ENCODE results near the gene SPTBN1.

Gene SPTBN1

DNA sequence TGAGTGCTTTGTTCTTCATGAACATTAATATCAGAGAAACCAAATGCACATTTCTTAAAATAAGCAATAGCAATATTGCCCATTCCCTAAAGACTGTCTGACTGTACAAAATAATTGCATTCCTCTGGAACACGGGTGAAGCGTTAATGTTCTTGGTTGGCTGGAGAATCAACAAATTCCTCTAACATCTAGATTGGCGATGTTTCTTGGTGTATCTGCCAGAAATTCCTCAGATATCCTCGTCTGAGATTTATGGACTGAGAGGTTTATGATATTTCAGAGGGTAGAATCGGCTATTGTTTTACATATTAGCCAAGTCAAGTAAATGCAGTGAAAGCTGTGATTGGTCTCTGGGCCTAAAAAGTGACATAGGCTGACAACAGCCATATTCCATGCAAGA is 27.1 kb upstream of the SPTBN1 start:
- no peak for ATAC-seq
- TF ChIP-seq TCF4 (CRISPR knock-in tag; IDR thresholded peaks at IDR 0.05; ENCODE audit: borderline replicate concordance) (no peak), PPARA (CRISPR knock-in tag; IDR thresholded peaks at IDR 0.05; ENCODE audit: borderline replicate concordance) (no peak), ISL1 (CRISPR knock-in tag; IDR thresholded peaks at IDR 0.05) (peak; percentile 66)

DNA sequence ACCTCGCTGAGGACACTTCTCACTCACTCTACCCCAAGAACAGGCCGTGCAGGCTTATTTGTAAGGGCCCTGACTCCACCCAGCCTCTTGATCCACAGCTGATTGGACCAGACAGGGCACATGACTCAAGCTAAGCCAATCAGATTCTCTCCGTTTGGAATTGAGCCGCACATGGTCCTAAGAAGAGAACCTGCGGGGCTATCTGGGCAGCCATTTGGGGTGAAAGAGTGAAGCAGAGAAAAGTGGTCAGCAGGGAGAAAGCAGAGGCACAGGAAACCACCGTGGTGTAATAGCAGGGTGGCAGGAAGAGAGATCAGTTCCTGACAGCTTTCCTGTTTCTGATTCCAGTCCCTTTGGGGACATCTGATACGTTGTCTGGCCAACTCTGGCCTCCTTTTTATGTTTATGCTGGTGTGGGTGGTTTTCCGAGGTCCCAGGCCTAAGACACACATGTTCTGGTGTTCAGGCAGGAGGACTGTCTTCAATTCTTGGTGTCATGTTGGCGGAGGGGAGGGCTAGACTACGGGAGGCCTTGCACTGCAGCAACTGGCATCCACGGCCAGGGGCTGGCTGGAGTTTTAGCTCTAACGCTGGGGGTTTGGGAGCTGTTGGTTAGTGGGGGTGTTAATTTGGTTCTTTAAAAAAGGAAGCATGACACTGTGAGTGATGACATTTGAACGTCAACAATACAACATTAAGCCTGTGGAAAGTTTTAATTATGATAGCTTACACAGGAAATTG is 26.1 kb upstream of the SPTBN1 start:
- no peak for ATAC-seq
- TF ChIP-seq ISL1 (CRISPR knock-in tag; IDR thresholded peaks at IDR 0.05), result no peak
- TF ChIP-seq, protein P1, sequence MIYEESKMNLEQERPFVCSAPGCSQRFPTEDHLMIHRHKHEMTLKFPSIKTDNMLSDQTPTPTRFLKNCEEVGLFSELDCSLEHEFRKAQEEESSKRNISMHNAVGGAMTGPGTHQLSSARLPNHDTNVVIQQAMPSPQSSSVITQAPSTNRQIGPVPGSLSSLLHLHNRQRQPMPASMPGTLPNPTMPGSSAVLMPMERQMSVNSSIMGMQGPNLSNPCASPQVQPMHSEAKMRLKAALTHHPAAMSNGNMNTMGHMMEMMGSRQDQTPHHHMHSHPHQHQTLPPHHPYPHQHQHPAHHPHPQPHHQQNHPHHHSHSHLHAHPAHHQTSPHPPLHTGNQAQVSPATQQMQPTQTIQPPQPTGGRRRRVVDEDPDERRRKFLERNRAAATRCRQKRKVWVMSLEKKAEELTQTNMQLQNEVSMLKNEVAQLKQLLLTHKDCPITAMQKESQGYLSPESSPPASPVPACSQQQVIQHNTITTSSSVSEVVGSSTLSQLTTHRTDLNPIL (CRISPR knock-in tag; IDR thresholded peaks at IDR 0.05; ENCODE audit: low read depth), result no peak
- TF ChIP-seq BACH2 (CRISPR knock-in tag; IDR thresholded peaks at IDR 0.05; ENCODE audit: borderline replicate concordance), result no peak
- TF ChIP-seq, protein P2, sequence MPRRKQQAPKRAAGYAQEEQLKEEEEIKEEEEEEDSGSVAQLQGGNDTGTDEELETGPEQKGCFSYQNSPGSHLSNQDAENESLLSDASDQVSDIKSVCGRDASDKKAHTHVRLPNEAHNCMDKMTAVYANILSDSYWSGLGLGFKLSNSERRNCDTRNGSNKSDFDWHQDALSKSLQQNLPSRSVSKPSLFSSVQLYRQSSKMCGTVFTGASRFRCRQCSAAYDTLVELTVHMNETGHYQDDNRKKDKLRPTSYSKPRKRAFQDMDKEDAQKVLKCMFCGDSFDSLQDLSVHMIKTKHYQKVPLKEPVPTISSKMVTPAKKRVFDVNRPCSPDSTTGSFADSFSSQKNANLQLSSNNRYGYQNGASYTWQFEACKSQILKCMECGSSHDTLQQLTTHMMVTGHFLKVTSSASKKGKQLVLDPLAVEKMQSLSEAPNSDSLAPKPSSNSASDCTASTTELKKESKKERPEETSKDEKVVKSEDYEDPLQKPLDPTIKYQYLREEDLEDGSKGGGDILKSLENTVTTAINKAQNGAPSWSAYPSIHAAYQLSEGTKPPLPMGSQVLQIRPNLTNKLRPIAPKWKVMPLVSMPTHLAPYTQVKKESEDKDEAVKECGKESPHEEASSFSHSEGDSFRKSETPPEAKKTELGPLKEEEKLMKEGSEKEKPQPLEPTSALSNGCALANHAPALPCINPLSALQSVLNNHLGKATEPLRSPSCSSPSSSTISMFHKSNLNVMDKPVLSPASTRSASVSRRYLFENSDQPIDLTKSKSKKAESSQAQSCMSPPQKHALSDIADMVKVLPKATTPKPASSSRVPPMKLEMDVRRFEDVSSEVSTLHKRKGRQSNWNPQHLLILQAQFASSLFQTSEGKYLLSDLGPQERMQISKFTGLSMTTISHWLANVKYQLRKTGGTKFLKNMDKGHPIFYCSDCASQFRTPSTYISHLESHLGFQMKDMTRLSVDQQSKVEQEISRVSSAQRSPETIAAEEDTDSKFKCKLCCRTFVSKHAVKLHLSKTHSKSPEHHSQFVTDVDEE (CRISPR knock-in tag; IDR thresholded peaks at IDR 0.05), result no peak
- TF ChIP-seq ESRRG (CRISPR knock-in tag; IDR thresholded peaks at IDR 0.05), result no peak
- TF ChIP-seq, protein P3, sequence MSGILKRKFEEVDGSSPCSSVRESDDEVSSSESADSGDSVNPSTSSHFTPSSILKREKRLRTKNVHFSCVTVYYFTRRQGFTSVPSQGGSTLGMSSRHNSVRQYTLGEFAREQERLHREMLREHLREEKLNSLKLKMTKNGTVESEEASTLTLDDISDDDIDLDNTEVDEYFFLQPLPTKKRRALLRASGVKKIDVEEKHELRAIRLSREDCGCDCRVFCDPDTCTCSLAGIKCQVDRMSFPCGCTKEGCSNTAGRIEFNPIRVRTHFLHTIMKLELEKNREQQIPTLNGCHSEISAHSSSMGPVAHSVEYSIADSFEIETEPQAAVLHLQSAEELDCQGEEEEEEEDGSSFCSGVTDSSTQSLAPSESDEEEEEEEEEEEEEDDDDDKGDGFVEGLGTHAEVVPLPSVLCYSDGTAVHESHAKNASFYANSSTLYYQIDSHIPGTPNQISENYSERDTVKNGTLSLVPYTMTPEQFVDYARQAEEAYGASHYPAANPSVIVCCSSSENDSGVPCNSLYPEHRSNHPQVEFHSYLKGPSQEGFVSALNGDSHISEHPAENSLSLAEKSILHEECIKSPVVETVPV (CRISPR knock-in tag; IDR thresholded peaks at IDR 0.05), result no peak
- TF ChIP-seq TOX (CRISPR knock-in tag; IDR thresholded peaks at IDR 0.05; ENCODE audit: borderline replicate concordance), result no peak
- TF ChIP-seq, protein P4, sequence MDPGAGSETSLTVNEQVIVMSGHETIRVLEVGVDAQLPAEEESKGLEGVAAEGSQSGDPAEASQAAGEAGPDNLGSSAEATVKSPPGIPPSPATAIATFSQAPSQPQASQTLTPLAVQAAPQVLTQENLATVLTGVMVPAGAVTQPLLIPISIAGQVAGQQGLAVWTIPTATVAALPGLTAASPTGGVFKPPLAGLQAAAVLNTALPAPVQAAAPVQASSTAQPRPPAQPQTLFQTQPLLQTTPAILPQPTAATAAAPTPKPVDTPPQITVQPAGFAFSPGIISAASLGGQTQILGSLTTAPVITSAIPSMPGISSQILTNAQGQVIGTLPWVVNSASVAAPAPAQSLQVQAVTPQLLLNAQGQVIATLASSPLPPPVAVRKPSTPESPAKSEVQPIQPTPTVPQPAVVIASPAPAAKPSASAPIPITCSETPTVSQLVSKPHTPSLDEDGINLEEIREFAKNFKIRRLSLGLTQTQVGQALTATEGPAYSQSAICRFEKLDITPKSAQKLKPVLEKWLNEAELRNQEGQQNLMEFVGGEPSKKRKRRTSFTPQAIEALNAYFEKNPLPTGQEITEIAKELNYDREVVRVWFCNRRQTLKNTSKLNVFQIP (CRISPR knock-in tag; IDR thresholded peaks at IDR 0.05; ENCODE audit: borderline replicate concordance, low read depth), result no peak
- TF ChIP-seq ZNF8 (CRISPR knock-in tag; IDR thresholded peaks at IDR 0.05), result no peak
- TF ChIP-seq TCF4 (CRISPR knock-in tag; IDR thresholded peaks at IDR 0.05; ENCODE audit: borderline replicate concordance), result no peak
- TF ChIP-seq CSDC2 (CRISPR knock-in tag; IDR thresholded peaks at IDR 0.05), result no peak
- no peak for TF ChIP-seq GLIS3 (CRISPR knock-in tag; IDR thresholded peaks at IDR 0.05)
- no peak for TF ChIP-seq SNAI2 (CRISPR knock-in tag; IDR thresholded peaks at IDR 0.05)
- TF ChIP-seq, protein P5, sequence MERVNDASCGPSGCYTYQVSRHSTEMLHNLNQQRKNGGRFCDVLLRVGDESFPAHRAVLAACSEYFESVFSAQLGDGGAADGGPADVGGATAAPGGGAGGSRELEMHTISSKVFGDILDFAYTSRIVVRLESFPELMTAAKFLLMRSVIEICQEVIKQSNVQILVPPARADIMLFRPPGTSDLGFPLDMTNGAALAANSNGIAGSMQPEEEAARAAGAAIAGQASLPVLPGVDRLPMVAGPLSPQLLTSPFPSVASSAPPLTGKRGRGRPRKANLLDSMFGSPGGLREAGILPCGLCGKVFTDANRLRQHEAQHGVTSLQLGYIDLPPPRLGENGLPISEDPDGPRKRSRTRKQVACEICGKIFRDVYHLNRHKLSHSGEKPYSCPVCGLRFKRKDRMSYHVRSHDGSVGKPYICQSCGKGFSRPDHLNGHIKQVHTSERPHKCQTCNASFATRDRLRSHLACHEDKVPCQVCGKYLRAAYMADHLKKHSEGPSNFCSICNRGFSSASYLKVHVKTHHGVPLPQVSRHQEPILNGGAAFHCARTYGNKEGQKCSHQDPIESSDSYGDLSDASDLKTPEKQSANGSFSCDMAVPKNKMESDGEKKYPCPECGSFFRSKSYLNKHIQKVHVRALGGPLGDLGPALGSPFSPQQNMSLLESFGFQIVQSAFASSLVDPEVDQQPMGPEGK (CRISPR knock-in tag; IDR thresholded peaks at IDR 0.05; ENCODE audit: borderline replicate concordance), result no peak
- no peak for TF ChIP-seq PPARA (CRISPR knock-in tag; IDR thresholded peaks at IDR 0.05; ENCODE audit: borderline replicate concordance)
- TF ChIP-seq OSR1 (CRISPR knock-in tag; IDR thresholded peaks at IDR 0.05), result no peak
- no peak for TF ChIP-seq ZFP3 (CRISPR knock-in tag; IDR thresholded peaks at IDR 0.05)
- no peak for TF ChIP-seq ZNF565 (CRISPR knock-in tag; conservative IDR thresholded peaks at IDR 0.05; ENCODE audit: low read depth)

DNA sequence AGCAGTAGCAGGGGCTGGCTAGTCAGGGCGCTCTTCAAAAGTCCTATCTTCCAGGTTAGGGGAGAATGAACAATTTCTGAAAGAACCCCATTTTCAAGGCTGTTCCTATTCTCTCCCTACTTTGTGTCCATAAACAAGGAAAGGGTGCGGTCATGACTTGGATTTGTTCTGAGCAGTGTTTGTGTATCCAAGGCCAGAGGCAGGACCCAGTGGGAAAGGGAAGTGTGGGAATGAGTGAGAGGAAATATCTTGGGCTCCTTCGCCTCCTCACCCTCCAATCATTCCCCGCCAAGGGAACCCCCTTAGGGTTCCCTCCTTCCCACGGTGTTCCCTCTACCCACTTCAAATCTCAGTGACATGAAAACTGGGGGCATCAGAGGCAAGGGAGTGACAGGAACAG is 25.5 kb upstream of the SPTBN1 start:
- TF ChIP-seq OSR1 (CRISPR knock-in tag; IDR thresholded peaks at IDR 0.05), result no peak
- no peak for TF ChIP-seq SNAI2 (CRISPR knock-in tag; IDR thresholded peaks at IDR 0.05)
- TF ChIP-seq ZC3H10 (CRISPR knock-in tag; IDR thresholded peaks at IDR 0.05), result no peak
- TF ChIP-seq ZNF8 (CRISPR knock-in tag; IDR thresholded peaks at IDR 0.05), result no peak
- no peak for TF ChIP-seq ZNF70 (CRISPR knock-in tag; IDR thresholded peaks at IDR 0.05)
- no peak for ATAC-seq
